OCI-LY7 (cell line): ENCODE data around the gene RASGRP1. TPM values are rescaled to one million over a fixed set of nuclear protein-coding genes. Genes with fewer than 3 reads are reported as not detected.

Experiments
- BruUV-seq: library from RNA; stranded (reverse); fragments of 400-500 nt; replicated peaks from 2 replicates; lab custom pipeline; 2021; lab: Mats Ljungman, UMichigan
- CTCF ChIA-PET: fragments of 300-600 bp; sonication (Branson Sonifier 250); formaldehyde crosslinking; loops from one replicate; lab custom pipeline; 2022; ENCODE audit warnings: antibody characterized with exemption; ENCODE audit not compliant: unreplicated experiment; lab: Charles Lee
- POLR2A ChIA-PET: fragments of 300-600 bp; sonication (Branson Sonifier 250); formaldehyde crosslinking; loops from one replicate; lab custom pipeline; 2022; ENCODE audit warnings: antibody characterized with exemption; lab: Charles Lee
- DNase-seq: peaks from one replicate; pipeline ENCODE4 v3.0.0-alpha.2; 2015; ENCODE audit warnings: low spot score
- H2AFZ ChIP-seq: fragments of 200-600 bp; sonication (generic), shearing (Covaris generic); 2 replicates; pipeline ENCODE4 v1.6.1; 2014; ENCODE audit warnings: mild to moderate bottlenecking, antibody characterized with exemption, low read length, moderate library complexity
- H3K27ac ChIP-seq: fragments of 200-600 bp; sonication (generic); 2 replicates; pipeline ENCODE4 v1.5.1; 2014; ENCODE audit warnings: mixed run types, low read depth, mild to moderate bottlenecking, moderate library complexity, low read length, inconsistent platforms; ENCODE audit not compliant: poor library complexity, severe bottlenecking
- H3K36me3 ChIP-seq: fragments of 200-600 bp; sonication (generic); 2 replicates; pipeline ENCODE4 v1.6.1; 2014; ENCODE audit warnings: mild to moderate bottlenecking, antibody characterized with exemption, low read length, moderate library complexity, mixed read lengths; ENCODE audit not compliant: insufficient read depth
- H3K4me1 ChIP-seq: fragments of 200-600 bp; sonication (generic); 2 replicates; pipeline ENCODE4 v1.5.1; 2014; ENCODE audit warnings: mild to moderate bottlenecking, low read length; ENCODE audit not compliant: insufficient read depth, poor library complexity, severe bottlenecking
- H3K4me2 ChIP-seq: fragments of 200-600 bp; sonication (generic); 2 replicates; pipeline ENCODE4 v1.6.1; 2014; ENCODE audit warnings: mild to moderate bottlenecking, low read length
- H3K4me3 ChIP-seq: fragments of 200-600 bp; sonication (generic); 2 replicates; pipeline ENCODE4 v1.5.1; 2014; ENCODE audit warnings: mild to moderate bottlenecking, low read depth, low read length; ENCODE audit not compliant: poor library complexity, severe bottlenecking
- H3K79me2 ChIP-seq: fragments of 200-600 bp; sonication (generic); 2 replicates; pipeline ENCODE4 v1.6.1; 2016; ENCODE audit warnings: low read depth, mild to moderate bottlenecking, low read length, moderate library complexity, mixed read lengths; ENCODE audit not compliant: insufficient read depth
- H3K9me2 ChIP-seq: fragments of 200-600 bp; sonication (generic); 2 replicates; pipeline ENCODE4 v1.6.1; 2016; ENCODE audit warnings: mild to moderate bottlenecking, low read length, mixed read lengths; ENCODE audit not compliant: insufficient read depth
- H3K9me3 ChIP-seq: fragments of 200-600 bp; sonication (generic); 2 replicates; pipeline ENCODE4 v1.6.1; 2014; ENCODE audit warnings: mild to moderate bottlenecking, mixed run types, low read length, mixed read lengths
- H4K20me1 ChIP-seq: fragments of 200-600 bp; sonication (generic); 2 replicates; pipeline ENCODE4 v1.6.1; 2014; ENCODE audit warnings: mild to moderate bottlenecking, antibody characterized with exemption, low read length, moderate library complexity, mixed read lengths; ENCODE audit not compliant: insufficient read depth
- EZH2phosphoT487 ChIP-seq: fragments of 200-600 bp; sonication (generic); IDR thresholded peaks from 2 replicates; pipeline ENCODE4 v1.6.1; 2018; ENCODE audit warnings: low read depth, borderline replicate concordance, mild to moderate bottlenecking, mixed run types, antibody characterized with exemption, low read length, moderate library complexity, mixed read lengths
- intact Hi-C: fragments of 100-400 bp; cut with micrococcal nuclease; formaldehyde crosslinking; loops from one replicate; pipeline ENCODE4 v1.10.0; 2022; ENCODE audit not compliant: unreplicated experiment
- total RNA-seq, 2 experiments: library from RNA; depleted of rRNA in 1 of 2; stranded (reverse); fragments of >200 nt in 1 of 2; shearing (Covaris generic) in 1 of 2; gene quantifications; 2 replicates each; pipeline ENCODE4 v1.2.3, GENCODE V29; 2014 to 2022
- TF ChIP-seq, protein P1 (sequence below): fragments of 200-600 bp; sonication (generic); conservative IDR thresholded peaks from 2 replicates; pipeline ENCODE4 v1.5.1; 2014; ENCODE audit warnings: mild to moderate bottlenecking, antibody characterized with exemption, low read length, moderate library complexity, mixed read lengths

Gene RASGRP1
- total RNA-seq, 2 experiments from 2014 or later, result 6.1 to 17.2 TPM

DNA sequence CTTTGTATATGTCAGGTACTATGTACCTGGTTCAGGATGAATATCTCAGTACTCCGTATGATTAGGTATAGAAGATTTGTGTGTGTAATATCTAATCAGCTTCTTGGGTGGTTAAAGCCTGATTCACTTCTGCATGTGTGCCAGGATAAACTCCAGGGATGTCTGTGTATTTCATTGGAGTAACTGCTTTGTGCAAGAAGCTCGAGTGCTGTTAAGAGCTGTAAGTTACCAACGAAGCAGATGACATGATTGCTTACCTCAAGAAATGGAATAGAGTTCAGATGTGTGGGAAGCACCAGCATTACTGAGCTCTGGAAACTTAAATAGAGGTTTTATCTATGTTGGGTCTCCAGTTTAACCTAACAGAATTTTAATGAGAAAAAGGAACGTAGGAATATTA lies 87.0 kb downstream of the RASGRP1 start:
- Histone ChIP-seq H3K79me2 (no peaks in the 10 kb centered on the region), H3K4me3 (no peak overlapping the region), H3K4me2 (no peak overlapping the region), H3K36me3 (peaks cover 67% of the 10 kb centered on the region), H3K9me3 (no peaks in the 10 kb centered on the region), H3K27ac (no peak overlapping the region), H3K4me1 (no peaks in the 10 kb centered on the region), H4K20me1 (no peaks in the 10 kb centered on the region), H2AFZ (no peak overlapping the region), H3K9me2 (no peaks in the 10 kb centered on the region)
- no peak for DNase-seq
- intact Hi-C loops, result no loop called here
- BruUV-seq, result no TSS peak
- TF ChIP-seq, protein P1, sequence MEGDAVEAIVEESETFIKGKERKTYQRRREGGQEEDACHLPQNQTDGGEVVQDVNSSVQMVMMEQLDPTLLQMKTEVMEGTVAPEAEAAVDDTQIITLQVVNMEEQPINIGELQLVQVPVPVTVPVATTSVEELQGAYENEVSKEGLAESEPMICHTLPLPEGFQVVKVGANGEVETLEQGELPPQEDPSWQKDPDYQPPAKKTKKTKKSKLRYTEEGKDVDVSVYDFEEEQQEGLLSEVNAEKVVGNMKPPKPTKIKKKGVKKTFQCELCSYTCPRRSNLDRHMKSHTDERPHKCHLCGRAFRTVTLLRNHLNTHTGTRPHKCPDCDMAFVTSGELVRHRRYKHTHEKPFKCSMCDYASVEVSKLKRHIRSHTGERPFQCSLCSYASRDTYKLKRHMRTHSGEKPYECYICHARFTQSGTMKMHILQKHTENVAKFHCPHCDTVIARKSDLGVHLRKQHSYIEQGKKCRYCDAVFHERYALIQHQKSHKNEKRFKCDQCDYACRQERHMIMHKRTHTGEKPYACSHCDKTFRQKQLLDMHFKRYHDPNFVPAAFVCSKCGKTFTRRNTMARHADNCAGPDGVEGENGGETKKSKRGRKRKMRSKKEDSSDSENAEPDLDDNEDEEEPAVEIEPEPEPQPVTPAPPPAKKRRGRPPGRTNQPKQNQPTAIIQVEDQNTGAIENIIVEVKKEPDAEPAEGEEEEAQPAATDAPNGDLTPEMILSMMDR, result no peak
- no peak for TF ChIP-seq EZH2phosphoT487
- POLR2A ChIA-PET, result interaction anchor here (0.5 to 1.3 kb wide), 4 partner anchors 13 to 191 kb away, joined by 3 to 5 read pairs (median 4); no protein-coding TSS in a partner anchor
- CTCF ChIA-PET, result no interaction called here

DNA sequence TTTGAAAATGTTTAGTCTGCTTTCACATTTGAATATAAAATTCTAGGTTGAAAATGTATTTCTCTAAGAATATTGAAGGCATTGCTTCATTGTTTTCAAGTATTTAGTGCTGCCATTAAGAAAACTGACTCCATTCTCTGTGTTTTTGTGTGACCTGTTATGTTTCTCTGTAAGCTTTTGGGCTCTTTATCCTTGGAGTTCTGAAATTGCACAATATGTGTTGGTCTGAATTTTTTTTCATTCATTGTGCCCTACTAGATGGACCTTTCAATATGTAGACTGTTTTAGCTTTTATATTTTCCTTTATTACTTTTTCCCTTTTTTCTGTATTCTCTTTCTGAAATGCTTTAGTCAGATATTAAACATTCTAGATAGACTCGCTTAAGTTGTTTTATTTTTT lies 88.5 kb downstream of the RASGRP1 start:
- Histone ChIP-seq H2AFZ (no peak overlapping the region), H3K79me2 (no peaks in the 10 kb centered on the region), H4K20me1 (no peaks in the 10 kb centered on the region), H3K4me2 (no peak overlapping the region), H3K4me3 (no peak overlapping the region), H3K9me2 (no peaks in the 10 kb centered on the region), H3K4me1 (no peaks in the 10 kb centered on the region), H3K36me3 (peaks cover 60% of the 10 kb centered on the region), H3K9me3 (no peaks in the 10 kb centered on the region), H3K27ac (no peak overlapping the region)
- intact Hi-C loops, result no loop called here
- BruUV-seq, result no TSS peak
- TF ChIP-seq EZH2phosphoT487, result no peak
- TF ChIP-seq, protein P1, result no peak
- ChIA-PET POLR2A (interaction anchor here (0.7 kb wide), 2 partner anchors 66 to 106 kb away, joined by 3 to 5 read pairs; no protein-coding TSS in a partner anchor), CTCF (no interaction called here)
- no peak for DNase-seq

DNA sequence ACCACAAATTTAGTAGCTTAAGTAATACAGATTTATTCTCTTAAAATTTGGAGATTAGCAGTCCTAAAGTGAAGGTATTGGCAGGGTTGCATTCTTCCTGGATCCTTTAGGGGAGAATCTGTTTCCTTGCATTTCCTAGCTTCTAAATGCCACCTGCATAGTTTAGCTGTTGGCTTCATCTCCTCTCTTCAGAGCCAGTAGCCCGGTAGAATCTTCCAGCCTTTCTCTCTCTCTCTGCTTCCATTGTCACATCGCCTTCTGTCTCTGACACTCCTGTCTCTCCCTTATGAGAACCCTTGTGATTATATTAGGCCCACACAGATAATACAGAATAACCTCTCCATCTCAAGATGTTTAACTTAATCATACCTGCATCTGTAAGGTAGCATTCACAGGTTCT lies 89.3 kb downstream of the RASGRP1 start:
- intact Hi-C loops, result no loop called here
- ChIA-PET CTCF (interaction anchor here (1.6 kb wide), 1 partner anchor 224 kb away, joined by 5 read pairs; no protein-coding TSS in a partner anchor), POLR2A (interaction anchor here (1.1 to 1.2 kb wide), 2 partner anchors 11 to 29 kb away, joined by 3 read pairs; no protein-coding TSS in a partner anchor)
- Histone ChIP-seq H4K20me1 (no peaks in the 10 kb centered on the region), H3K4me3 (no peak overlapping the region), H3K36me3 (peaks cover 64% of the 10 kb centered on the region), H3K9me2 (no peaks in the 10 kb centered on the region), H3K4me1 (no peaks in the 10 kb centered on the region), H3K9me3 (no peaks in the 10 kb centered on the region), H3K27ac (no peak overlapping the region), H3K79me2 (no peaks in the 10 kb centered on the region), H2AFZ (no peak overlapping the region), H3K4me2 (no peak overlapping the region)
- no TSS peak for BruUV-seq
- DNase-seq, result no peak
- TF ChIP-seq, protein P1, result no peak
- TF ChIP-seq EZH2phosphoT487, result no peak
